Keratinocyte (primary cell): ENCODE data around the gene PDE3A. TPM values are rescaled to one million over a fixed set of nuclear protein-coding genes. Genes with fewer than 3 reads are reported as not detected.

Experiments
- DNase-seq: peaks from one replicate; pipeline ENCODE4 v3.0.0-alpha.2; 2011; ENCODE audit warnings: low read depth, missing footprints, low spot score
- FAIRE-seq: peaks from 2 replicates; lab custom pipeline; 2011; peaks lifted over from hg19 to GRCh38; lab: Jason Lieb, UNC
- H2AFZ ChIP-seq: 2 replicates; pipeline ENCODE4 v1.6.0; 2012; ENCODE audit warnings: low read length, control low read depth, inconsistent platforms; ENCODE audit not compliant: control insufficient read depth
- H3K27ac ChIP-seq: 2 replicates; pipeline ENCODE4 v1.5.1; 2011; ENCODE audit warnings: low read length; ENCODE audit not compliant: control insufficient read depth, insufficient read depth
- H3K27me3 ChIP-seq: 3 replicates; pipeline ENCODE4 v1.6.0; 2011; ENCODE audit warnings: low read length; ENCODE audit not compliant: control insufficient read depth, insufficient read depth; ENCODE audit errors: extremely low read depth
- H3K36me3 ChIP-seq, 2 experiments: 2 replicates in 1 of 2; 3 replicates in 1 of 2; pipeline ENCODE4 v1.5.1; 2011; ENCODE audit warnings: low read length in 2 of 2, mild to moderate bottlenecking in 1 of 2; ENCODE audit not compliant: control insufficient read depth in 2 of 2, insufficient read depth in 2 of 2; ENCODE audit errors: extremely low read depth in 1 of 2
- H3K4me1 ChIP-seq: 3 replicates; pipeline ENCODE4 v1.5.1; 2011; ENCODE audit warnings: low read length; ENCODE audit not compliant: control insufficient read depth, insufficient read depth; ENCODE audit errors: extremely low read depth
- H3K4me2 ChIP-seq: 3 replicates; pipeline ENCODE4 v1.6.0; 2011; ENCODE audit warnings: low read depth, low read length; ENCODE audit not compliant: control insufficient read depth, insufficient read depth; ENCODE audit errors: extremely low read depth
- H3K4me3 ChIP-seq, 3 experiments: fragments of 200-600 bp in 1 of 3; sonication (generic) in 1 of 3; 2 replicates in 2 of 3; 3 replicates in 1 of 3; pipeline ENCODE4 v1.5.1; 2011 to 2016; ENCODE audit warnings: low read length in 3 of 3, mild to moderate bottlenecking in 3 of 3, control low read depth in 2 of 3, inconsistent platforms in 1 of 3, low read depth in 1 of 3, mixed read lengths in 1 of 3, mixed run types in 1 of 3, moderate library complexity in 1 of 3; ENCODE audit not compliant: control insufficient read depth in 2 of 3, insufficient read depth in 2 of 3; ENCODE audit errors: extremely low read depth in 1 of 3
- H3K79me2 ChIP-seq: 2 replicates; pipeline ENCODE4 v1.6.0; 2012; ENCODE audit warnings: low read length; ENCODE audit not compliant: control insufficient read depth, insufficient read depth
- H3K9ac ChIP-seq: 3 replicates; pipeline ENCODE4 v1.6.0; 2011; ENCODE audit warnings: low read length; ENCODE audit not compliant: control insufficient read depth, insufficient read depth; ENCODE audit errors: extremely low read depth
- H3K9me1 ChIP-seq: 3 replicates; pipeline ENCODE4 v1.6.0; 2011; ENCODE audit warnings: low read length; ENCODE audit not compliant: control insufficient read depth, insufficient read depth; ENCODE audit errors: extremely low read depth
- H3K9me3 ChIP-seq: 2 replicates; pipeline ENCODE4 v1.5.1; 2012; ENCODE audit warnings: low read depth, low read length; ENCODE audit not compliant: control insufficient read depth
- H4K20me1 ChIP-seq: 3 replicates; pipeline ENCODE4 v1.6.0; 2011; ENCODE audit warnings: low read length; ENCODE audit not compliant: control insufficient read depth, insufficient read depth; ENCODE audit errors: extremely low read depth
- EZH2 ChIP-seq: IDR thresholded peaks from one replicate; pipeline ENCODE4 v1.6.1; 2012; ENCODE audit warnings: inconsistent platforms, mild to moderate bottlenecking, low read length, moderate library complexity
- dilution Hi-C: fragments of 300-500 bp; cut with MboI; formaldehyde crosslinking; loops from one replicate; pipeline ENCODE4 v1.7.0; 2020; ENCODE audit warnings: low sequenced_read_pairs; ENCODE audit not compliant: extremely low pct_ligation_motif_present
- polyA plus RNA-seq, 5 experiments: library from polyadenylated mRNA; depleted of rRNA in 3 of 5; stranded (reverse) in 3 of 5; stranded (forward) in 1 of 5; unstranded in 1 of 5; fragments of >200 nt; gene quantifications; 1 replicate in 1 of 5; 2 replicates in 3 of 5; 3 replicates in 1 of 5; pipeline versions ENCODE4 v1.2.1 to v1.2.3, GENCODE V29; 2011 to 2012; ENCODE audit warnings: missing spikeins in 2 of 5, low read depth in 1 of 5, low replicate concordance in 1 of 5
- TF ChIP-seq, protein P1 (sequence below), 3 experiments: IDR thresholded peaks in 1 of 3; conservative IDR thresholded peaks in 1 of 3; optimal IDR thresholded peaks in 1 of 3; 2 replicates in 2 of 3; 3 replicates in 1 of 3; pipeline versions ENCODE3 to v1.5.1; 2011; ENCODE audit warnings: low read length in 3 of 3, mild to moderate bottlenecking in 3 of 3, moderate library complexity in 2 of 3, control low read depth in 1 of 3, inconsistent platforms in 1 of 3; ENCODE audit not compliant: insufficient read depth in 2 of 3; ENCODE audit errors: extremely low read depth in 1 of 3

PDE3A gene
- polyA plus RNA-seq, 1 donor (not counting 4 experiments of a cell fraction or from before 2014, with no cell fraction given), result 0.01 TPM

- H3K4me1 ChIP-seq, result no peaks in the 10 kb centered on the region
- H3K9me3 ChIP-seq, result no peaks in the 10 kb centered on the region
- no peak for FAIRE-seq
- H3K36me3 ChIP-seq, result no peaks in the 10 kb centered on the region
- no peak overlapping the region for H3K9ac ChIP-seq
- no peaks in the 10 kb centered on the region for H3K27me3 ChIP-seq
- no peak overlapping the region for H2AFZ ChIP-seq
- no peaks in the 10 kb centered on the region for H3K79me2 ChIP-seq
- TF ChIP-seq EZH2, result no peak
- TF ChIP-seq, protein P1, sequence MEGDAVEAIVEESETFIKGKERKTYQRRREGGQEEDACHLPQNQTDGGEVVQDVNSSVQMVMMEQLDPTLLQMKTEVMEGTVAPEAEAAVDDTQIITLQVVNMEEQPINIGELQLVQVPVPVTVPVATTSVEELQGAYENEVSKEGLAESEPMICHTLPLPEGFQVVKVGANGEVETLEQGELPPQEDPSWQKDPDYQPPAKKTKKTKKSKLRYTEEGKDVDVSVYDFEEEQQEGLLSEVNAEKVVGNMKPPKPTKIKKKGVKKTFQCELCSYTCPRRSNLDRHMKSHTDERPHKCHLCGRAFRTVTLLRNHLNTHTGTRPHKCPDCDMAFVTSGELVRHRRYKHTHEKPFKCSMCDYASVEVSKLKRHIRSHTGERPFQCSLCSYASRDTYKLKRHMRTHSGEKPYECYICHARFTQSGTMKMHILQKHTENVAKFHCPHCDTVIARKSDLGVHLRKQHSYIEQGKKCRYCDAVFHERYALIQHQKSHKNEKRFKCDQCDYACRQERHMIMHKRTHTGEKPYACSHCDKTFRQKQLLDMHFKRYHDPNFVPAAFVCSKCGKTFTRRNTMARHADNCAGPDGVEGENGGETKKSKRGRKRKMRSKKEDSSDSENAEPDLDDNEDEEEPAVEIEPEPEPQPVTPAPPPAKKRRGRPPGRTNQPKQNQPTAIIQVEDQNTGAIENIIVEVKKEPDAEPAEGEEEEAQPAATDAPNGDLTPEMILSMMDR (optimal IDR thresholded peaks at IDR 0.05 in 1 of 3, IDR thresholded peaks at IDR 0.05 in 1 of 3, conservative IDR thresholded peaks at IDR 0.05 in 1 of 3; ENCODE audit: extremely low read depth in 1 of 3, insufficient read depth in 2 of 3, low read length in 3 of 3), result peak in 2 of 3 experiments; percentile 21 to 22
- dilution Hi-C loops, result no loop called here
- no peak overlapping the region for H3K27ac ChIP-seq
- no peak overlapping the region for H3K4me2 ChIP-seq
- H4K20me1 ChIP-seq, result no peaks in the 10 kb centered on the region
- no peak for DNase-seq
- H3K9me1 ChIP-seq, result no peaks in the 10 kb centered on the region
- H3K4me3 ChIP-seq, result no peak overlapping the region
Measured at GRCh38 chr12:20376984-20377383, 8.6 kb downstream of the PDE3A start.

DNA sequence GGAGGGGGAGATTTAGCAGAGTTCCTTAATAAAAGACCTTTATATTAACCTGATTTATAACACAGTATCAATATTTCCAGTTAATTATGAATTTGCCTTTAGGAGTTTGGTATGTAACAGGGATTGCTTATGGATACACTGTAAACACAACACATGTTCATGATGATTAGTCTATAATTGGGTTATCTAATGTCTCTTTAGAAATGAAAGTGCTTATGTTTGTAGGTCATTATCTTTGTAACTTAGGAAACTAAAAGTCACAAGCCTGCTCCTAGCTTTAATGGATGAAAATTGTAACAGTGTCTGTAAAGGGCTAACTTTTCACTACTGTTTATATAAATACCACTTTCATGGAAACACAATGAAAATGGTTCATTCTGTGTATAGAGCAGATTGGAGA is 9.4 kb downstream of the PDE3A start:
- Histone ChIP-seq H2AFZ (no peak overlapping the region), H3K27ac (no peak overlapping the region), H3K4me3 (no peak overlapping the region), H3K36me3 (no peaks in the 10 kb centered on the region), H3K9me1 (no peaks in the 10 kb centered on the region), H3K4me2 (no peak overlapping the region), H3K79me2 (no peaks in the 10 kb centered on the region), H3K27me3 (no peaks in the 10 kb centered on the region), H3K9ac (no peak overlapping the region), H3K4me1 (no peaks in the 10 kb centered on the region), H3K9me3 (no peaks in the 10 kb centered on the region), H4K20me1 (no peaks in the 10 kb centered on the region)
- DNase-seq (no peak), FAIRE-seq (no peak)
- dilution Hi-C loops, result no loop called here
- no peak for TF ChIP-seq EZH2
- TF ChIP-seq, protein P1 (optimal IDR thresholded peaks at IDR 0.05 in 1 of 3, IDR thresholded peaks at IDR 0.05 in 1 of 3, conservative IDR thresholded peaks at IDR 0.05 in 1 of 3; ENCODE audit: extremely low read depth in 1 of 3, insufficient read depth in 2 of 3, low read length in 3 of 3), result no peak
